Heart left ventricle (tissue), 16 donors: Measurements from ENCODE around the gene GLB1L2. TPM values are rescaled to one million over a fixed set of nuclear protein-coding genes. Genes with fewer than 3 reads are reported as not detected.

Source experiments
- ATAC-seq, 4 donors: fragments of 200-7000 bp; cut with Tn5 transposase; one replicate each; pipeline ENCODE4 v1.9.1; 2020 to 2022; ENCODE audit warnings: moderate library complexity in 4 of 4, mild to moderate bottlenecking in 3 of 4, moderate number of reproducible peaks in 1 of 4
- DNase-seq, 5 donors: peaks; one replicate each; pipeline ENCODE4 v3.0.0-alpha.2; 2020
- H3K27ac ChIP-seq, 12 donors: fragments of 200-600 bp; sonication (generic) in 4 of 12; one replicate each; pipeline versions ENCODE4 v1.5.0 to v1.8.0; 2016 to 2022; ENCODE audit warnings: mild to moderate bottlenecking in 2 of 12
- H3K27me3 ChIP-seq, 9 donors: fragments of 200-600 bp; sonication (generic) in 2 of 9; one replicate each; pipeline versions ENCODE4 v1.5.1 to v1.8.0; 2016 to 2022; ENCODE audit warnings: mild to moderate bottlenecking in 3 of 9
- H3K36me3 ChIP-seq, 9 donors: fragments of 200-600 bp; sonication (generic) in 2 of 9; one replicate each; pipeline versions ENCODE4 v1.5.0 to v1.8.0; 2018 to 2022; ENCODE audit warnings: mild to moderate bottlenecking in 2 of 9
- H3K4me1 ChIP-seq, 12 donors: fragments of 200-600 bp; sonication (generic) in 4 of 12; one replicate each; pipeline versions ENCODE4 v1.5.0 to v1.8.0; 2016 to 2022; ENCODE audit warnings: mild to moderate bottlenecking in 3 of 12
- H3K4me3 ChIP-seq, 12 donors: fragments of 200-600 bp; sonication (generic) in 4 of 12; one replicate each; pipeline versions ENCODE4 v1.5.0 to v1.8.0; 2017 to 2022; ENCODE audit warnings: mild to moderate bottlenecking in 9 of 12, moderate library complexity in 4 of 12
- H3K9me3 ChIP-seq, 12 donors: fragments of 200-600 bp; sonication (generic) in 4 of 12; one replicate each; pipeline versions ENCODE4 v1.5.0 to v1.8.0; 2016 to 2022; ENCODE audit warnings: mild to moderate bottlenecking in 1 of 12
- CTCF ChIP-seq, 12 donors: fragments of 200-600 bp; sonication (generic) in 4 of 12; IDR thresholded peaks; one replicate each; pipeline versions ENCODE4 v1.5.0 to v1.8.0; 2018 to 2022; ENCODE audit warnings: antibody characterized with exemption in 12 of 12, mild to moderate bottlenecking in 5 of 12
- POLR2A ChIP-seq, 2 donors: fragments of 450-650 bp; IDR thresholded peaks; one replicate each; pipeline ENCODE4 v1.6.1; 2017; ENCODE audit warnings: antibody characterized with exemption in 2 of 2, mild to moderate bottlenecking in 2 of 2, moderate library complexity in 2 of 2
- whole genome bisulfite sequencing, 4 donors: extraction: QIAGEN DNeasy Blood & Tissue Kit in 2 of 4; methylation state at CpG; one replicate each; pipeline versions ENCODE4 v1.1.5 to v1.1.7; 2013 to 2018; 5-methylcytosine and 5-hydroxymethylcytosine counted together
- intact Hi-C, 10 donors: fragments of 100-400 bp; cut with DNase I; formaldehyde crosslinking; loops; one replicate each; pipeline versions ENCODE4 v1.11.1 to v1.14.2; 2022
- polyA plus RNA-seq, 2 donors: library from polyadenylated mRNA; stranded (reverse); fragments of 200-250 nt; gene quantifications; one replicate each; pipeline ENCODE4 v1.2.3, GENCODE V29; 2013
- total RNA-seq, 9 donors: library from RNA; depleted of rRNA in 2 of 9; stranded (reverse); fragments of >200 nt in 2 of 9; fragmentation: NEBNext Ultra II Directional in 3 of 9; extraction: Animal tissue kit (Norgen Biotek cat#: 25700) in 3 of 9; gene quantifications; one replicate each; pipeline versions ENCODE4 v1.1.0 to v1.2.4, GENCODE V29; 2016 to 2023
- donor health status: ischemic (EF 13 %, LVEDD 7.1; RV severe dilation, severe dysfunction).
- donor health status: healthy with polysubstance abuse.
- donor health status: DM: no; HTN: yes; CAD: no.
- donor health status: DM: no; HTN: no; CAD: no.
- donor health status: ischemic (EF 25% LVEDD 6.9; RV normal size, moderate dysfunction).
- donor health status: ischemic (EF 25% LVEDD 5.7; RV mildly dilated, moderate dysfunction).
- donor health status: healthy.
- donor health status: DM: yes; HTN: yes; CAD: no.
- donor health status: ischemic (EF 35%, LVEDD 5.7; RV mildly dilated, moderate dysfunction).
- donor health status: nonischemic (EF 11% LVEDD 7.7; RV severe dilation, severe dysfunction).
- donor health status: DM: yes; HTN: yes; CAD: no.
- donor health status: PGD.
- donor health status: ischemic (EF 29% LVEDD 5.4; RV normal size, mild dysfunction).
- donor health status: nonischemic (EF 23%, LVEDD 6.1; RV moderate dilation, normal function).

Gene GLB1L2
- total and polyA plus RNA-seq, 11 donors: 0.15 to 1.3 (median 0.37) TPM; not detected in 2

- ATAC-seq (no peak), DNase-seq (no peak)
- Histone ChIP-seq H3K36me3 (no peaks in the 10 kb centered on the region), H3K4me3 (no peak overlapping the region), H3K27ac (no peak overlapping the region), H3K4me1 (no peaks in the 10 kb centered on the region), H3K27me3 (peaks cover 0 to 20% (median 0%) of the 10 kb centered on the region in 9 donors), H3K9me3 (no peaks in the 10 kb centered on the region)
- TF ChIP-seq CTCF (IDR thresholded peaks at IDR 0.05) (no peak), POLR2A (IDR thresholded peaks at IDR 0.05) (no peak)
- 85 to 95% (median 90%) methylated on average over 61 to 78 of the region's 78 CpGs for WGBS, 4 donors
- intact Hi-C loops: loop anchor here in 1 of 10 donors (10.0 kb wide), 1 partner anchor 59 kb away; no protein-coding TSS in a partner anchor
These were observed 51.9 kb downstream of the GLB1L2 start for GRCh38 chr11:134383576-134384221.

DNA sequence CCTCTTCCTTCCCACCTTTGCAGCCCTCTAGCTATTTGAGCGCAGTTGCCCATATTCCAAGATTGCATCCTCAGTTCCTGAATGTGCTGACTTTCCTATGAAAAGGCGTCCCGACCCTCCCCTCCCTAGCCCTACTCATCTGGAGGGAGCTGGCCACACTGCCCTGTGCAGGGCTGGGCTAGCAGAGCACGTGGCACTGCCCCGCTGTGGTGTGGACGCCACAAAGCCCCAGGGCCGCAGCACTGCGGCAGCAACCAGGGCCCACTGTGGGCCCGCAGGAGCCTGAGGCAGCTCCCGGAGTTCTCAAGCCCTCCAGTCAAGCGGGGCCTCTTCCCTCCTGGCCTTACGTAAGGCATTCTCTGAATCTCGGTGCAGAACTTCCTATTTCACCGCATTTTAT, 52.6 kb downstream of the GLB1L2 start:
- H3K4me3 ChIP-seq: no peak overlapping the region
- H3K4me1 ChIP-seq: no peaks in the 10 kb centered on the region
- no peak for DNase-seq
- WGBS, 4 donors: 84 to 91% (median 85%) methylated on average over 12 to 14 of the region's 14 CpGs
- TF ChIP-seq POLR2A (IDR thresholded peaks at IDR 0.05) (no peak), CTCF (IDR thresholded peaks at IDR 0.05) (no peak)
- ATAC-seq: no peak
- H3K27ac ChIP-seq: no peak overlapping the region
- H3K27me3 ChIP-seq: peaks cover 0 to 21% (median under 1%) of the 10 kb centered on the region in 9 donors
- intact Hi-C loops: loop anchor here in 1 of 10 donors (10.0 kb wide), 1 partner anchor 60 kb away; no protein-coding TSS in a partner anchor
- no peaks in the 10 kb centered on the region for H3K9me3 ChIP-seq
- H3K36me3 ChIP-seq: no peaks in the 10 kb centered on the region

DNA sequence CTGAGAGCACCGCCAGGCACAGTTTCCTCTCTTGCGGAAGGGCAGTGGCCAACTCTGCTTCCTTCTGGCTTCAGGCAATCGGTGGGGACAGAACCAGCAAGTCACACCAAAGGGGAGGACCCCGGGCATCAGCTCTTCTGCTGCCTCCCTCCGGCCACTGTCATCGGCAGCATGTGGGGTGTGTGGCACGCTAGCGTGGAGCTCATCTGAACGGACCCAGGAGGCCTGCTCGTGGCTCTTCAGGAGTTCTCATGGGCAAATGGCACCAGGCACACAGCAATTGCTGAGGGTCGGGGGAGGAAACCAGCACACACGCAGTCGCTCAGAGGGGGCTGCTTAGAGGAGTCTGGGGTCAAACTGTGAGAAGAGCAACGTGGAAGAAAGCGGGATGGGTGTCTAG, 53.4 kb downstream of the GLB1L2 start:
- no peaks in the 10 kb centered on the region for H3K4me1 ChIP-seq
- 81 to 85% (median 84%) methylated on average over 15 of the region's 15 CpGs for WGBS, 4 donors
- TF ChIP-seq CTCF (IDR thresholded peaks at IDR 0.05) (no peak), POLR2A (IDR thresholded peaks at IDR 0.05) (no peak)

DNA sequence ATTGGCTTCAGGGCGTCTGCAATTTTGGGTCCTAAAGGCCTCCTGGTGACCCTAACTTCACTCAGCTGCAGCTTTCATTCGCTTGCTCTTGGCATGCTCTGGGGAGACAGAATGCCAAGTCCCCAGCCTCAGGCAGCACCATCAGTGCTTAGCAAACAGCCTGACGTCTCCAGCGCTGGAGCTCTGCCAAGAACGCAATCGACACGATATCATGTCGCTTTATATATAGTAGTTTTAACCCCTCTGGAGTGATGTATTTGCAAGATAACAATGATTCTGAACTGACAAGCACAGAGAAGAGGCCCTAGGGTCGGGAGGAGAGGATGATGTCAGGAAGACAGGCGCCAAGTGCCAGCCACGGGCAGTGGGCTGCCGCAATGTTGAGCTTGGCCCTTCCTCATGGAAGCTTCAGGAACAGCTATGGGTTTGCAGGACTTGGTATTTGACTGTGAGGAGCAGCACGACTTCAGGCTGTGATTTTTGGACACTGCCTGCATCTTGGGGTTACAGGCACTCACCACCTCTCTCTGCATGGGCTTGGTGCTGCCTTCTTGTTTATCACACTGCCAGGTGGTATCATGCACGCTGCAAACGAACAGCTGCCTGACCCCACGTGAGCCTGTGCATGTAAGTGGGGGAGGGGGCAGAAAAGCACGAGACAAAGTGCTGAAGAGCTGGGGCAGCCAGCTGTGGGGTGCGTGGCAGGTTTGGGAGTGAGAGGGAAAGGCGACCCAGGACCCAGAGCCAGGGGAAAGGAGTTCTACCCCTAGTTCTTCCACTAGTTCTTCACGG, 54.2 kb downstream of the GLB1L2 start:
- 43 to 49% (median 45%) methylated on average over 20 of the region's 20 CpGs for WGBS, 4 donors
- Histone ChIP-seq H3K4me3 (no peak overlapping the region), H3K4me1 (no peaks in the 10 kb centered on the region), H3K27me3 (peaks cover 0 to 22% (median 4%) of the 10 kb centered on the region in 9 donors), H3K9me3 (no peaks in the 10 kb centered on the region), H3K36me3 (no peaks in the 10 kb centered on the region), H3K27ac (no peak overlapping the region)
- DNase-seq: no peak
- intact Hi-C loops: loop anchor here in 1 of 10 donors (10.0 kb wide), 1 partner anchor 61 kb away; no protein-coding TSS in a partner anchor
- no peak for ATAC-seq
- no peak for TF ChIP-seq CTCF (IDR thresholded peaks at IDR 0.05)
- TF ChIP-seq POLR2A (IDR thresholded peaks at IDR 0.05): no peak

More for the DNA sequence above, 53.4 kb downstream of the GLB1L2 start:
- no peaks in the 10 kb centered on the region for H3K36me3 ChIP-seq
- H3K9me3 ChIP-seq: no peaks in the 10 kb centered on the region
- H3K27me3 ChIP-seq: peaks cover 0 to 21% (median 4%) of the 10 kb centered on the region in 9 donors
- H3K4me3 ChIP-seq: no peak overlapping the region
- intact Hi-C loops: loop anchor here in 1 of 10 donors (10.0 kb wide), 1 partner anchor 60 kb away; no protein-coding TSS in a partner anchor
- H3K27ac ChIP-seq: no peak overlapping the region
- DNase-seq: no peak
- ATAC-seq: no peak
